ENCODE measurements around the gene TEX26.

The TEX26 gene

GRCh38 chr13:30976025-30976424 is 43.6 kb downstream of the TEX26 start:
- DNase-seq (ENCODE audit: low read depth, low spot score), result no peak

DNA sequence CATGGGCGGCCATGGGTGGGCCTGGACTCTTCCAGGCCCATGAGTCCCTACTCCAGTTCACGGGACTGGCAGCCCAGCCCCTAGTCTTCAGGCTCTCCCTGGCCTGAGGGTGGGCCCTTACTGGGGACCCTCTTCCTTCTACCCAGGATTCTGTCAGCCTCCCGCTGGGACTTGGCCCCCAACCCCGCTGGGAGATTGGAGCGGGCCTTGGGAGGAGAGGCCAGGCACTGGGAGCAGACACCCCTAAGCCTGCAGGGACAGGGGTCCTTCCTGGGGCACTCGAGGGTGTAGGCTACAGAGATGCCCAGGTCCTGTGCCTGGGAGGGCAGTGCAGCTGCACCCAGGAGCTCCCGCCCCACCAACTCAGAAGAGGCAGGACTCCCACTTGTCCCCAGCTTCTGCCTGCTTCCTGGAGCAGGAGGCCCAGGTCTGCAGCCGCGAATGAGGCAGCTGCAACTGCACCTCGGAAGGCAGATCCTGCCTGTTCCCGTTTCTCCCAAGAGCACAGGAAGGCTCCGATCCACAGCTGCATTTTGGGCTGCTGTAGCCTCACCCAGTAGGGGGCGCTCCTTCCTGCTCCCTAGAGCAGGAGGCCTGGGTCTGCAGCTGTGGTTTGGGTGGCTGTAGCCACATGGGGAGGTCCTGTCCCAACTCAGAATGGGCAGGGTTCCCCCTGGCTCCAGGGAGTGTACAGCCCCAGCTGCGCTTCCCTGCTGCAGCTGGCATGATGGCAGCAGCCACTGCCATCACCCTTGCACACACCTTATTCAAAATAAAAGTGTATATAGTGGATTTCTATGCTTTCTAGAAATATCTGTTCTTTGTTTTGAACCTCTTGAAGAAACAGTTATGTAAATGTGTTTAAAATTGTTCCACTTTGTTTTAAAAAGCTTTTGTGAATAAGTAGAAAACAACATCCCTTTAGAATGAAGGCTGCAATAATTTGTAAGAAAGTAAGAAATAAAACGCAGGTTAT is 46.8 kb downstream of the TEX26 start:
- DNase-seq (ENCODE audit: low read depth, low spot score), result peak; percentile 63

DNA sequence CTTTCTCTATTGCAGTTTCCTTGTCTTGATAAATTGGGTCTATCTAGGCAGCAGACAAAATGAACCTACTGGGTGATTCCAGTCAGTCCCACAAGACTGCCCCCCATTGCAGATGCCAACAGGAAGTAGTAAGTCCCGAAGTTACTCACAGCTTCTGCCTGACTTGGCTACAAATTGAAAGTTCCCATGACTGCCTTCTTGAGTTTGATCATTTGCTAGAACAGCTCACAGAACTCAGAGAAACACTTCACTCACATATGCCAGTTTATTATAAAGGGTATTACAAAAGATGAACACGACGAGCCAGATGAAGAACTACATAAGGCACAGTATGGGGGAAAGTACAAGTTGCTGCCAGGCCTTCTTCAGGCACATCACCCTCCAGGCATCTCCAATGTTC is 50.0 kb downstream of the TEX26 start:
- no peak for DNase-seq (ENCODE audit: low read depth, low spot score)

GRCh38 chr13:30982906-30983305 is 50.5 kb downstream of the TEX26 start:
- DNase-seq (ENCODE audit: low read depth, low spot score), result no peak

DNA sequence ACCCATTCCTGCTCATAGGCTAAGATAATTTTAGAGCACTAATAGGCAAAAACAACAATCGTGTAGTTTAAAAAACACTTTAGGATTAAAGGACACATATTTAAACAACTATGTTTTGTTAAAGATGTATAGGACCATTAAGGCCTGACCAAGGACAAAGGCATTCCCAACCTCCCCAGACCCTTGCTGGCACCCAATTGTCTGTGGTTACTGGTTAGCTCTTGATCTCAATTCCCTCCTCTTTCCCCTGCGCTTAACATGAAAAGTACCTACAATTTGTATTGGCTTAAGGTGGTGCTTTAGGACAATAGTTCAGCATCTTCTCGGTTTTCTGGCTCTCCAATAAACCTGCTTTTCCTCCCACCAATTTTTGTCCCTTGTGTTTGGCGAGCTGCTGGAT is 51.0 kb downstream of the TEX26 start:
- DNase-seq (ENCODE audit: low read depth, low spot score), result no peak

DNA sequence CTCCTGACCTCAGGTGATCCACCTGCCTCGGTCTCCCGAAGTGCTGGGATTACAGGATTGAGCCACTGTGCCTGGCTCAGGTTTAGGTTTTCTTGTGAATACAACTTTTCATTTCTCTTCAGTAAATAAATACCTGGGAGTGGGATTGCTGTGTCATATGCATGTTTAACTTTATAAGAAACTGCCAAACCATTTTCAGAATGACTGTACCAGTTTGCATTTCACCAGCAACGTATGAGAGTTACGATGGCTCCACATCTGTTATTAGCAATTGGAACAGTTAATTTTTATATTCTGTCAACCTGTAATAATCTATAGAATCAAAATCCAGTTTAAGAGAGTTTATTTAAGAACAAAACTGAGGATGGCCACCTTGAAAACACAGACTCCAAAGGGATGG is 52.2 kb downstream of the TEX26 start:
- DNase-seq (ENCODE audit: low read depth, low spot score), result no peak

DNA sequence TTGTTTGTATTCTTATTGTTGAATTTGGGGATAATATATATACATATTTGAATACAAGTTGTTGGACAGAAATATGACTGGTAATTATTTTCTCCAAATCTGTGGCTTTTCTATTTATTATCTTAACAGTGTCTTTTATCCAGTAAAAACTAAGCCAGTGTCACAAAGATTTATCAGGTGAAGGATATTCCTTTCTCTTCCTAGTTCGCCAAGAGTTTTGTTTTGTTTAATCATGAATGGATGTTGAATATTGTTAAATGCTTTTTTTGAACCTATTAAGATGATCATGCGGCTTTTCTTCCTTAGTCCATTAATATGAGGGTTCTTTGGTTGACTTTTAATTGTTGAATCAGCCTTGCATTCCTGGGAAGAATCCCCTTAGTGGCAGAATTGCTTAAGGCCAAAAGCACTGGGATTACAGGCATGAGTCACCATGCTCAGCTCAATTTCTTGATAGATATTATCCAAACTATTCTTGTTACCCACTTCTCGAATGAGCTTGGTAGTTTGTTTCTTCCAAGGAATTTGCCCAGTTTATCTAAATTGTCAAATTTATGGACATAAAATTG is 53.3 kb downstream of the TEX26 start:
- DNase-seq (ENCODE audit: low read depth, low spot score), result no peak

GRCh38 chr13:30991184-30991583 is 58.7 kb downstream of the TEX26 start:
- no peak for DNase-seq (ENCODE audit: low read depth, low spot score)

- no peak for DNase-seq (ENCODE audit: low read depth, low spot score)
Observed at GRCh38 chr13:30991922-30992321, 59.5 kb downstream of the TEX26 start.

- DNase-seq (ENCODE audit: low read depth, low spot score), result no peak
Observed at GRCh38 chr13:30995331-30995730, 62.9 kb downstream of the TEX26 start.

GRCh38 chr13:30997697-30998096 is 65.2 kb downstream of the TEX26 start:
- DNase-seq (ENCODE audit: low read depth, low spot score), result no peak

DNA sequence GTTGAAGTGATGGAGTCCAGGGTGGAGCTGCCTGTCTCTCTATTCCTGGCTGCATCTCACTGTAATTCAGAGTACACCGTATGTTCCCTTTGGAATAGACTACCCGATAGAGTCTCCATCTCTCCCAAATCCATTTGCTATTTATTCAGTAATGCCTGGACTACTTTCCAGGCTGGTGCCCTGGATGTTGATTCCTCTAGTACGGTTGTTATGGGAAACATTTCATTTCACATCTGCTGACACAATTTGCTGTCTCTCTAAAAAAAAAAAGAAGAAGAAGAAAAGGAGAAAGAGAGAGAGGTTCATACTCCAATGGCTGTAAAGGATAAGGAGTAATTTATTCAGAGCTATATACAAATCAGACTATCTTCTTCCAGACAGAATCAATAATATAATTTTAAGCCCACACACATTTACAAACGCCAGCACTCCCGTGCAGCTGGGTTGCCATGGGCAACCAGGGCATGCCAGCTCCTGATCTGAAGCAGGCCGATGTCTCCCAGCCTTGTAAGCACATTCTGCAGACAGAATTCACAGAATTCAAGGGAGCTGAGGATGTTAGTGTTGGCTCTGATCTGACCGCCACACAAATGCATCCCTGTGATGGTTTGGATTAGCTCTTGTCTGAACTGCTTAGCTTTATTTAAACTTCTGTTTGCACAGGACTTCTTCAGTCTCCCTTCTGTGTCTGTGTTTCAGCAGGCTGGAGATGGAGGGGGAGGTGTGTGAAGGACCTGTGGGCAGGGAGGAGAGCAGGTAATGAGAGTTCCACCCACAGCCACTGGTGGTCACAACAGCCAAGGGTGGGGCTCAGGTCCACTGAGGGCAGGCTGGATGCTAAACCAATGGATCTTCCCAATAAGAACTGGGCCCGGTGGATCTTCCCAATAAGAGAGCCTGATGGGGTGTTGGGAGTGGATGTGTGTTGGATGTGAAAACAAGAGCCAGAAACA is 66.0 kb downstream of the TEX26 start:
- no peak for DNase-seq (ENCODE audit: low read depth, low spot score)

- DNase-seq (ENCODE audit: low read depth, low spot score), result no peak
Observed at GRCh38 chr13:31000889-31001288, 68.4 kb downstream of the TEX26 start.

DNA sequence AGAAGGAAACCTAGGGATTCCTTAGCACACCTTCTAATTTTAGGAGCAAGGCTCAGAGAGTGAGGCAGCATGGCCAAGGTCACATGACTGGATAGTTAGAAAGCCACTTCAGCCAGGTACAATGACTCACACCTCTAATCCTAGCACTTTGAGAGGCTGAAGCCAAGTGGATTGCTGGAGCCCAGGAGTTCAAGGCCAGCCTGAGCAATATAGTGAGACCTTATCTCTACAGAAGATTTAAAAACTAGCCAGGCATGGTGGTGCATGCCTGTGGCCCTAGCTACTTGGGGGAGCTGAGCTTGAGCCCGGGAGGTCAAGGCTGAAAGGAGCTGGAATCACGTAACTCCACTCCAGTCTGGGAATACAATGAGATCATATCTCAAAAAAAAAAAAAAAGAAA is 69.2 kb downstream of the TEX26 start:
- no peak for DNase-seq (ENCODE audit: low read depth, low spot score)

DNA sequence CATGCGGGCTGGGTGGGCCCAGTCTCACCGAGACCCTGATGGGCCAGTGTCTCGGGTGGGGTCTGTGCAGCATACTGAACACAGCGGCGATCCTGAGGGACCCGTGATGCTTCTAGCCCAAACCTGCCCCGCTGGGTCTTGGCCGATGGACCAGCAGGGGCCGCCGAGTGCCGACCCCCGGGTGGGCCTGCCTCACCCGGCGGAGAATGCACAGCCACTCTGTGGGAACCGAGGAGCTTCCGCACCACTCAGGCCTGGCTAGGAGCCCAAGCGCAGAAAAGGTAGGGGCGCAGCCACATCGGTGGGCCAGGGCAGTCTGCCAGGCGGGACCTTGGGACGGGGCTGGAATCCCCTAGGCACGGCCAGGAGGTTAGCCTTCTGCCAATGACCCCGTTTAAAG is 72.6 kb downstream of the TEX26 start:
- no peak for DNase-seq (ENCODE audit: low read depth, low spot score)

DNA sequence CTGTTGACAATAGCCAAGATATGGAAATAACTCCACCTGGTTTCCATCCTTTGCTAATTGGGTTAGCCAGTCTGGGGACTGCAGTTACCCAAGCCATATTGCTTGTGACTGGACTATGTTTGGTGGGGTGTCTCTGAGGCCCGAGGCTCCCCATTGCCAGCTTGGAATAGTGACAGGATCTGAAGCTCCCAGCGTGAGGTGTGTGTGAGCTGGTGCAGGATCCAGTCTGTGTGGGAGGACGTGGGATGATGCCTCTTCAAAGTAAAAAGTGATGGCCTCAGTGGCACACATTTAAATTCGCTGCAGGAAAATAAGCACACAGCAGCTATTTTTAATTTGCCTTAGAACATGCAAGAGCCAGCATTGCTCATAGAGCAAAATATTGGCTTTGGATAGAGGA is 75.0 kb downstream of the TEX26 start:
- no peak for DNase-seq (ENCODE audit: low read depth, low spot score)

- no peak for DNase-seq (ENCODE audit: low read depth, low spot score)
Observed at GRCh38 chr13:31008400-31009115, 76.1 kb downstream of the TEX26 start.

DNA sequence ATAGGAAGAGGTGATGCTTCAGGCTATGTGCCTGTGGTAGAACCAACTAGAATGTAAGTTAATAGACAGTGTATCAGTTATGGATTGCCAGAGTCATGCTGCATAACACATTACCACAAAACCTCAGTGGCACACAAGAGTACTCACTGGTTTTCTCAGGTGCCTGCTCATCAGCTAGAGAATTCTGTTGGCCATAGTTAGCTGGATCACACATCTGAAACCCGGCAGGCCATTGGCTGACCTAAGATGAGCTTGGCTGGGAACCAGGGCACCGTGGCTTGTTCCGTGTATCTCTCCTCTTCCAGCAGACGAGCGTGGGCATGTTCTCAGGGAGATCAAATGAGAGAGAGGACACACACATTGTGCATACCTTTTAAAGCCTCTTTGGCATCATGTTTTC is 76.7 kb downstream of the TEX26 start:
- DNase-seq (ENCODE audit: low read depth, low spot score), result no peak

DNA sequence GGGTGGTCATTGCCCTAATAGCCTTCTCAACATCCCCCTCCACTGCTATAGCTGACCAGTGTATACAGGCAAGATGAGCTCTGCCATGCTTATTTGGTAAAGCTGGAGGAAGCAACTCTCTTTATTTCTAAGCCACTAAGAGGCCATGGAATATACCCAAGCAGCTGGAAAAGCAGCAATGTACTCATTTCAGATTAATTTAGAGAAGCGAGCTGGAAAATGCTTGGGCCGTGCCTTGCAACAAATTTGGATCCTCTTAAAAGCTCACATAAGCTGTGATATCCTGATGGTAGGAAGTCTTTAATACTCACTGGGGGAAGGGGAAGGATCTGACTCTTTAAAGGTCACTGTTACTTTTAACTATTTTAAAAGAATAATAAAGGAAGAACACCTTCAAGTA is 77.8 kb downstream of the TEX26 start:
- DNase-seq (ENCODE audit: low read depth, low spot score), result no peak

GRCh38 chr13:31011193-31011860 is 78.9 kb downstream of the TEX26 start:
- DNase-seq (ENCODE audit: low read depth, low spot score), result no peak
